ENCODE results near the gene INO80D. TPM values are rescaled to one million over a fixed set of nuclear protein-coding genes. Genes with fewer than 3 reads are reported as not detected.
"Not testable (repeated sequence)": the region's sequence is repeated elsewhere in the genome, so short reads cannot be mapped to it uniquely, and the experiment has no call there.

INO80D gene
- total and polyA plus RNA-seq, 2 donors, result 3.6 to 5.8 TPM

GRCh38 chr2:205982776-205983327 lies 103.1 kb downstream of the INO80D start:
- WGBS, result 99% methylated on average over 5 of the region's 5 CpGs
- Histone ChIP-seq H3K4me3 (ENCODE audit: low read length in 2 of 2) (no peak overlapping the region), H3K27me3 (ENCODE audit: control insufficient read depth in 2 of 2, insufficient read depth in 1 of 2, low read length in 1 of 2) (no peaks in the 10 kb centered on the region), H3K9me3 (ENCODE audit: control insufficient read depth in 2 of 2, insufficient read depth in 1 of 2, low read length in 1 of 2) (no peaks in the 10 kb centered on the region), H3K27ac (ENCODE audit: low read depth in 1 of 2, low read length in 1 of 2) (no peak overlapping the region), H3K36me3 (ENCODE audit: control insufficient read depth in 2 of 2, insufficient read depth in 2 of 2, low read length in 1 of 2) (no peaks in the 10 kb centered on the region), H3K4me1 (ENCODE audit: control insufficient read depth in 2 of 2, insufficient read depth in 2 of 2, low read length in 2 of 2) (no peaks in the 10 kb centered on the region)
- no peak for DNase-seq (ENCODE audit: low read depth in 6 of 9, low spot score in 9 of 9)

- WGBS, result 93% methylated on average over 2 of the region's 2 CpGs
- not testable (repeated sequence) for H3K4me3 ChIP-seq (ENCODE audit: low read length in 2 of 2); H3K36me3 ChIP-seq (ENCODE audit: control insufficient read depth in 2 of 2, insufficient read depth in 2 of 2, low read length in 1 of 2); H3K27me3 ChIP-seq (ENCODE audit: control insufficient read depth in 2 of 2, insufficient read depth in 1 of 2, low read length in 1 of 2); H3K27ac ChIP-seq (ENCODE audit: low read depth in 1 of 2, low read length in 1 of 2); H3K9me3 ChIP-seq (ENCODE audit: control insufficient read depth in 2 of 2, insufficient read depth in 1 of 2, low read length in 1 of 2); H3K4me1 ChIP-seq (ENCODE audit: control insufficient read depth in 2 of 2, insufficient read depth in 2 of 2, low read length in 2 of 2); DNase-seq (ENCODE audit: low read depth in 6 of 9, low spot score in 9 of 9)
Measured at GRCh38 chr2:205978728-205979127, 107.2 kb downstream of the INO80D start.

- H3K27me3 ChIP-seq (ENCODE audit: control insufficient read depth in 2 of 2, insufficient read depth in 1 of 2, low read length in 1 of 2); H3K4me3 ChIP-seq (ENCODE audit: low read length in 2 of 2); H3K9me3 ChIP-seq (ENCODE audit: control insufficient read depth in 2 of 2, insufficient read depth in 1 of 2, low read length in 1 of 2); H3K27ac ChIP-seq (ENCODE audit: low read depth in 1 of 2, low read length in 1 of 2); DNase-seq (ENCODE audit: low read depth in 6 of 9, low spot score in 9 of 9); H3K36me3 ChIP-seq (ENCODE audit: control insufficient read depth in 2 of 2, insufficient read depth in 2 of 2, low read length in 1 of 2); H3K4me1 ChIP-seq (ENCODE audit: control insufficient read depth in 2 of 2, insufficient read depth in 2 of 2, low read length in 2 of 2): not testable (repeated sequence)
- WGBS, result 88% methylated on average over 7 of the region's 7 CpGs
Measured at GRCh38 chr2:205977699-205978098, 108.3 kb downstream of the INO80D start.

GRCh38 chr2:205976934-205977659 lies 108.9 kb downstream of the INO80D start:
- H3K4me1 ChIP-seq (ENCODE audit: control insufficient read depth in 2 of 2, insufficient read depth in 2 of 2, low read length in 2 of 2); DNase-seq (ENCODE audit: low read depth in 6 of 9, low spot score in 9 of 9); H3K36me3 ChIP-seq (ENCODE audit: control insufficient read depth in 2 of 2, insufficient read depth in 2 of 2, low read length in 1 of 2); H3K27ac ChIP-seq (ENCODE audit: low read depth in 1 of 2, low read length in 1 of 2); H3K9me3 ChIP-seq (ENCODE audit: control insufficient read depth in 2 of 2, insufficient read depth in 1 of 2, low read length in 1 of 2); H3K27me3 ChIP-seq (ENCODE audit: control insufficient read depth in 2 of 2, insufficient read depth in 1 of 2, low read length in 1 of 2); H3K4me3 ChIP-seq (ENCODE audit: low read length in 2 of 2): not testable (repeated sequence)
- WGBS, result 97% methylated on average over 39 of the region's 39 CpGs

- 98% methylated on average over 19 of the region's 19 CpGs for WGBS
Measured at GRCh38 chr2:205976120-205976814, 109.7 kb downstream of the INO80D start.

GRCh38 chr2:205975082-205975949 lies 110.7 kb downstream of the INO80D start:
- Histone ChIP-seq H3K4me3 (ENCODE audit: low read length in 2 of 2) (no peak overlapping the region), H3K27ac (ENCODE audit: low read depth in 1 of 2, low read length in 1 of 2) (no peak overlapping the region)

More at GRCh38 chr2:205976120-205976814, 109.7 kb downstream of the INO80D start:
- Histone ChIP-seq H3K4me1 (ENCODE audit: control insufficient read depth in 2 of 2, insufficient read depth in 2 of 2, low read length in 2 of 2) (no peaks in the 10 kb centered on the region), H3K27me3 (ENCODE audit: control insufficient read depth in 2 of 2, insufficient read depth in 1 of 2, low read length in 1 of 2) (no peaks in the 10 kb centered on the region), H3K36me3 (ENCODE audit: control insufficient read depth in 2 of 2, insufficient read depth in 2 of 2, low read length in 1 of 2) (no peaks in the 10 kb centered on the region), H3K4me3 (ENCODE audit: low read length in 2 of 2) (no peak overlapping the region), H3K27ac (ENCODE audit: low read depth in 1 of 2, low read length in 1 of 2) (no peak overlapping the region), H3K9me3 (ENCODE audit: control insufficient read depth in 2 of 2, insufficient read depth in 1 of 2, low read length in 1 of 2) (no peaks in the 10 kb centered on the region)
- no peak for DNase-seq (ENCODE audit: low read depth in 6 of 9, low spot score in 9 of 9)

GRCh38 chr2:205972113-205972512 lies 113.9 kb downstream of the INO80D start:
- H3K4me3 ChIP-seq (ENCODE audit: low read length in 2 of 2), result no peak overlapping the region
- DNase-seq (ENCODE audit: low read depth in 6 of 9, low spot score in 9 of 9), result no peak
- WGBS, result 96% methylated on average over 1 of the region's 1 CpG
- no peak overlapping the region for H3K27ac ChIP-seq (ENCODE audit: low read depth in 1 of 2, low read length in 1 of 2)
- no peaks in the 10 kb centered on the region for H3K4me1 ChIP-seq (ENCODE audit: control insufficient read depth in 2 of 2, insufficient read depth in 2 of 2, low read length in 2 of 2)
- no peaks in the 10 kb centered on the region for H3K9me3 ChIP-seq (ENCODE audit: control insufficient read depth in 2 of 2, insufficient read depth in 1 of 2, low read length in 1 of 2)
- no peaks in the 10 kb centered on the region for H3K27me3 ChIP-seq (ENCODE audit: control insufficient read depth in 2 of 2, insufficient read depth in 1 of 2, low read length in 1 of 2)
- no peaks in the 10 kb centered on the region for H3K36me3 ChIP-seq (ENCODE audit: control insufficient read depth in 2 of 2, insufficient read depth in 2 of 2, low read length in 1 of 2)

More at GRCh38 chr2:205975082-205975949, 110.7 kb downstream of the INO80D start:
- Histone ChIP-seq H3K4me1 (ENCODE audit: control insufficient read depth in 2 of 2, insufficient read depth in 2 of 2, low read length in 2 of 2) (no peaks in the 10 kb centered on the region), H3K9me3 (ENCODE audit: control insufficient read depth in 2 of 2, insufficient read depth in 1 of 2, low read length in 1 of 2) (no peaks in the 10 kb centered on the region), H3K27me3 (ENCODE audit: control insufficient read depth in 2 of 2, insufficient read depth in 1 of 2, low read length in 1 of 2) (no peaks in the 10 kb centered on the region), H3K36me3 (ENCODE audit: control insufficient read depth in 2 of 2, insufficient read depth in 2 of 2, low read length in 1 of 2) (no peaks in the 10 kb centered on the region)
- no peak for DNase-seq (ENCODE audit: low read depth in 6 of 9, low spot score in 9 of 9)
- whole genome bisulfite sequencing, result 85% methylated on average over 5 of the region's 5 CpGs

- DNase-seq (ENCODE audit: low read depth in 6 of 9, low spot score in 9 of 9), result no peak
- no peaks in the 10 kb centered on the region for H3K4me1 ChIP-seq (ENCODE audit: control insufficient read depth in 2 of 2, insufficient read depth in 2 of 2, low read length in 2 of 2)
- no peak overlapping the region for H3K27ac ChIP-seq (ENCODE audit: low read depth in 1 of 2, low read length in 1 of 2)
- H3K36me3 ChIP-seq (ENCODE audit: control insufficient read depth in 2 of 2, insufficient read depth in 2 of 2, low read length in 1 of 2), result no peaks in the 10 kb centered on the region
- H3K27me3 ChIP-seq (ENCODE audit: control insufficient read depth in 2 of 2, insufficient read depth in 1 of 2, low read length in 1 of 2), result no peaks in the 10 kb centered on the region
- no peaks in the 10 kb centered on the region for H3K9me3 ChIP-seq (ENCODE audit: control insufficient read depth in 2 of 2, insufficient read depth in 1 of 2, low read length in 1 of 2)
- H3K4me3 ChIP-seq (ENCODE audit: low read length in 2 of 2), result no peak overlapping the region
- 85% methylated on average over 5 of the region's 5 CpGs for WGBS
Measured at GRCh38 chr2:205970348-205970747, 115.6 kb downstream of the INO80D start.
